K562 (cell line): ENCODE results near the gene ICAM2. TPM values are rescaled to one million over a fixed set of nuclear protein-coding genes. Genes with fewer than 3 reads are reported as not detected.

Source experiments
- ATAC-seq: fragments of 200-7000 bp; cut with Tn5 transposase; 3 replicates; pipeline ENCODE4 v1.9.1; 2020; ENCODE audit warnings: moderate library complexity
- BruUV-seq: library from RNA; stranded (reverse); fragments of 400-500 nt; replicated peaks from 2 replicates; lab custom pipeline; 2021; lab: Mats Ljungman, UMichigan
- CTCF ChIA-PET: fragments of 300-600 bp; formaldehyde crosslinking; extraction: SDS; loops from one replicate; lab custom pipeline; 2021; ENCODE audit warnings: low intra/inter-chr PET ratio; lab: Yijun Ruan, JAX
- POLR2A ChIA-PET: fragments of 300-600, 350-650 bp; sonication (Branson Sonifier 250); formaldehyde crosslinking; extraction: SDS; loops from one replicate; lab custom pipeline; 2021; ENCODE audit warnings: antibody characterized with exemption, inconsistent platforms; lab: Yijun Ruan, JAX
- DNase-seq, 4 experiments: peaks; one replicate each; pipeline versions ENCODE4 v3.0.0 to v3.0.0-alpha.2; 2011 to 2018; ENCODE audit warnings: low spot score in 3 of 4, mixed read lengths in 3 of 4; ENCODE audit errors: extremely low read depth in 1 of 4
- FAIRE-seq: peaks from 2 replicates; lab custom pipeline; 2011; peaks lifted over from hg19 to GRCh38; lab: Jason Lieb, UNC
- H2AFZ ChIP-seq: 2 replicates; pipeline ENCODE4 v1.6.0; 2011; ENCODE audit warnings: low read depth, low read length, control low read depth, inconsistent platforms
- H3K27ac ChIP-seq: fragments of 200-600 bp; 3 replicates; pipeline ENCODE4 v1.8.0; 2011; ENCODE audit warnings: low read depth, mild to moderate bottlenecking, control low read depth, inconsistent platforms, low read length, moderate library complexity, mixed read lengths; ENCODE audit errors: extremely low read depth
- H3K27me3 ChIP-seq, 2 experiments: fragments of 300-600 bp in 1 of 2; 2 replicates in 1 of 2; 3 replicates in 1 of 2; pipeline versions ENCODE4 v1.6.0 to v1.8.0; 2011; ENCODE audit warnings: inconsistent platforms in 2 of 2, low read length in 2 of 2, mild to moderate bottlenecking in 1 of 2, mixed read lengths in 1 of 2, moderate library complexity in 1 of 2; ENCODE audit not compliant: control insufficient read depth in 2 of 2, insufficient read depth in 2 of 2
- H3K36me3 ChIP-seq: fragments of 300-600 bp; 3 replicates; pipeline ENCODE4 v1.8.0; 2011; ENCODE audit warnings: mild to moderate bottlenecking, low read length, inconsistent platforms; ENCODE audit not compliant: control insufficient read depth, insufficient read depth
- H3K4me1 ChIP-seq, 2 experiments: fragments of 200-600 bp in 1 of 2; replicated peaks in 1 of 2; 2 replicates in 1 of 2; 3 replicates in 1 of 2; pipeline versions ENCODE4 v1.5.1 to v1.8.0; 2011; ENCODE audit warnings: inconsistent platforms in 2 of 2, low read length in 2 of 2, mild to moderate bottlenecking in 1 of 2, mixed read lengths in 1 of 2, moderate library complexity in 1 of 2; ENCODE audit not compliant: control insufficient read depth in 2 of 2, insufficient read depth in 2 of 2
- H3K4me2 ChIP-seq: 2 replicates; pipeline ENCODE4 v1.6.1; 2011; ENCODE audit warnings: low read length, control low read depth, inconsistent platforms, mixed read lengths; ENCODE audit not compliant: insufficient read depth
- H3K4me3 ChIP-seq: fragments of 200-600 bp; sonication (generic), shearing (Covaris generic); 2 replicates; pipeline ENCODE4 v1.5.1; 2016; ENCODE audit warnings: control low read depth, inconsistent platforms
- H3K79me2 ChIP-seq: fragments of 200-600 bp; 3 replicates; pipeline ENCODE4 v1.8.0; 2011; ENCODE audit warnings: low read length, inconsistent platforms; ENCODE audit not compliant: control insufficient read depth, insufficient read depth
- H3K9ac ChIP-seq, 2 experiments: 2 replicates each; pipeline versions ENCODE4 v1.6.0 to v1.6.1; 2011; ENCODE audit warnings: low read depth in 2 of 2, low read length in 2 of 2, control low read depth in 1 of 2, inconsistent platforms in 1 of 2, mild to moderate bottlenecking in 1 of 2, mixed read lengths in 1 of 2; ENCODE audit not compliant: insufficient read depth in 1 of 2
- H3K9me1 ChIP-seq: one replicate; pipeline ENCODE4 v1.6.0; 2011; ENCODE audit warnings: inconsistent platforms, mild to moderate bottlenecking, low read length, moderate library complexity; ENCODE audit not compliant: control insufficient read depth, insufficient read depth
- H3K9me3 ChIP-seq: replicated peaks from 2 replicates; pipeline ENCODE4 v1.5.1; 2011; ENCODE audit warnings: low read depth, low read length, inconsistent platforms; ENCODE audit not compliant: control insufficient read depth, insufficient read depth
- H4K20me1 ChIP-seq: replicated peaks from 2 replicates; pipeline ENCODE4 v1.6.1; 2011; ENCODE audit warnings: low read length, inconsistent platforms, mixed read lengths; ENCODE audit not compliant: control insufficient read depth, insufficient read depth
- BCOR ChIP-seq: fragments of 450-650 bp; IDR thresholded peaks from 2 replicates; pipeline ENCODE4 v1.6.1; 2016
- MAFG ChIP-seq: fragments of 450-650 bp; conservative IDR thresholded peaks from 2 replicates; pipeline ENCODE4 v1.6.1; 2016; ENCODE audit warnings: missing genetic modification characterization, missing compliant biosample characterization
- NFATC3 ChIP-seq: fragments of 450-650 bp; IDR thresholded peaks from 2 replicates; pipeline ENCODE4 v1.6.1; 2017; ENCODE audit warnings: mild to moderate bottlenecking
- POLR3A ChIP-seq: IDR thresholded peaks from 2 replicates; pipeline ENCODE4 v1.6.1; 2011; ENCODE audit warnings: borderline replicate concordance, mild to moderate bottlenecking, moderate library complexity; ENCODE audit not compliant: insufficient read length, insufficient read depth; ENCODE audit errors: extremely low read depth
- XRCC3 ChIP-seq: fragments of 450-650 bp; IDR thresholded peaks from 2 replicates; pipeline ENCODE4 v1.6.1; 2017; ENCODE audit warnings: mild to moderate bottlenecking, moderate library complexity
- ZNF561 ChIP-seq: fragments of 450-650 bp; formaldehyde crosslinking; conservative IDR thresholded peaks from 2 replicates; pipeline ENCODE4 v1.4.0; 2020; ENCODE audit warnings: mild to moderate bottlenecking, moderate library complexity
- WGBS: fragments of 100-300 bp; shearing (Covaris generic); methylation state at CpG from one replicate; pipeline ENCODE4 v1.1.6; 2016; ENCODE audit warnings: low coverage, mixed read lengths; ENCODE audit not compliant: insufficient coverage; ENCODE audit errors: missing lambda C conversion rate; 5-methylcytosine and 5-hydroxymethylcytosine counted together
- in situ Hi-C: fragments of 300-500 bp; cut with MboI; formaldehyde crosslinking; loops from 4 replicates; pipeline ENCODE4 v1.15.0; 2018; ENCODE audit warnings: inconsistent platforms, mixed read lengths
- intact Hi-C: fragments of 100-400 bp; cut with micrococcal nuclease; formaldehyde crosslinking; loops from 2 replicates; pipeline ENCODE4 v1.14.2; 2022
- polyA plus RNA-seq, 8 experiments: library from polyadenylated mRNA; depleted of rRNA in 4 of 8; stranded (reverse) in 5 of 8; unstranded in 3 of 8; fragments of >200 nt; fragmentation: Nextera tagmentation in 2 of 8; fragmentation: Illumina TruSeq in 1 of 8; extraction: Ambion mirVana in 2 of 8; extraction: Trizol in 1 of 8; gene quantifications; 2 replicates each; pipeline versions ENCODE4 v1.2.1 to v1.2.3, GENCODE V29; 2011 to 2014; ENCODE audit warnings: inconsistent platforms in 1 of 8, missing spikeins in 1 of 8
- total RNA-seq, 7 experiments: library from RNA; depleted of rRNA in 6 of 7; stranded (reverse); fragments of >200 nt in 6 of 7; fragmentation: Illumina TruSeq in 2 of 7; extraction: Trizol in 2 of 7; gene quantifications; 2 replicates each; pipeline versions ENCODE4 v1.2.1 to v1.2.3, GENCODE V29; 2011 to 2021; ENCODE audit warnings: low replicate concordance in 1 of 7
- TF ChIP-seq, protein P1 (sequence below): fragments of 250-450 bp; sonication (Bioruptor Pico); IDR thresholded peaks from 2 replicates; pipeline ENCODE4 v1.5.0; 2020; ENCODE audit warnings: mild to moderate bottlenecking, borderline replicate concordance
- TF ChIP-seq, protein P2 (sequence below): fragments of 450-650 bp; IDR thresholded peaks from 2 replicates; pipeline ENCODE4 v1.7.1; 2018; ENCODE audit warnings: mild to moderate bottlenecking, low read depth; ENCODE audit not compliant: partially characterized antibody
- TF ChIP-seq, protein P3 (sequence below): sonication (generic); formaldehyde crosslinking; IDR thresholded peaks from 2 replicates; pipeline ENCODE4 v1.9.0; 2022; ENCODE audit warnings: mild to moderate bottlenecking, missing genetic modification reagents
- TF ChIP-seq, protein P4 (sequence below): sonication (generic); formaldehyde crosslinking; IDR thresholded peaks from 2 replicates; pipeline ENCODE4 v1.8.0; 2022; ENCODE audit warnings: mild to moderate bottlenecking, missing genetic modification reagents

ICAM2 gene
- total and polyA plus RNA-seq, 9 of the 15 experiments (the other 6 are each of a cell fraction or from before 2014, with no cell fraction given): 37.9 to 89.4 (median 60.6) TPM

DNA sequence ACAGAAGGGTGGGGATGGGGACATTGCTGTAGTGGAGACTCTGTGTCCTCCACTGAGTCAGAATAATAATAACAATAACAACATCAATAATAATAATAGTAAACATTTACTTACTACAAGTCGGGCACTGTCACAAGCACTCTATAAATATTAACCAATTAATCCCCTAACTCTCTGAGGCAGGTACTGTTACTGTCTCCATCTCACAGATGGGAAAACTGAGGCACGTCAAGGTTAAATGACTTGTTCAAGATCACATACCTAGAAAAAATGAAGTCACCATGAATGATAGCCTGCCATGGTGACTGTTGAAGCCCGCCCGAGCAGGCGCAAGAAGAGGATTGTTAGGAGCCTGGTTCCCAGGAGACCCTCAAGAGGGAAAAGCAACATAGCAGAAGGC lies 12.1 kb downstream of the ICAM2 start (continued):
- TF ChIP-seq POLR3A (no peak), BCOR (peak; percentile 74)
- TF ChIP-seq, all 486 proteins: peak for 5

DNA sequence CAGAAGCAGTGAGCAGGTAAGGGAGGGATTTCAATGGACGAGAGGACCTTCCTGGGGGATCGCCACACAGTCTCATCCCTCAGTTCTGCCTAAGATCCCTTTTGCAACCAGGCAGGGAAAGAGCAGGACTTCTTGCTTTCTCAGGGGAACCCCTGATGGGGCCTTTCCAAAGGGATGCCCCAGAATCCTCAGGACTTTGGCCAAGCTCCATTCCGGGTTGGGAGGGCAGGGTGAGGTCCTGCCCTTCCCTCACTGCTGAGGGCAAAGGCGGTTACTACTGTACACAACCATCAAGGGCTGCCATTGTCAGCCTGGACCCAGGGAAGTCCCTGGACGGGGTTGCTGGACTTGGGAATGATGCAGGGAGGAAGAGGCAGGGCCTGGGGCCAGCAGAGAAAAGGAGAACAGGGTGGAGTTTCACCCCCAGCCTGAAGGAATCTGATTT lies 12.6 kb downstream of the ICAM2 start:
- no peaks in the 10 kb centered on the region for H3K9me1 ChIP-seq
- in situ Hi-C loops (no loop called here), intact Hi-C loops (no loop called here)
- no peaks in the 10 kb centered on the region for H4K20me1 ChIP-seq
- peak overlapping the region; percentile 21 to 70; a peak in 1 of 4 replicates for H3K9ac ChIP-seq
- DNase-seq (peak in 1 of 4 experiments; percentile 3), FAIRE-seq (no peak), ATAC-seq (no peak)
- H3K4me3 ChIP-seq: no peak overlapping the region
- peaks cover 22% of the 10 kb centered on the region for H3K79me2 ChIP-seq
- 0 out of 3 replicates have a peak overlapping the region, but pooled peaks have one; percentile 58 for H3K27ac ChIP-seq
- no TSS peak for BruUV-seq
- WGBS: 100% methylated on average over 4 of the region's 5 CpGs
- no peaks in the 10 kb centered on the region for H3K9me3 ChIP-seq
- no peaks in the 10 kb centered on the region for H3K27me3 ChIP-seq
- POLR2A ChIA-PET: interaction anchor here (1.0 to 3.6 kb wide), 3 partner anchors 10 to 16 kb away, joined by 3 to 24 read pairs (median 3); no protein-coding TSS in a partner anchor
- H3K4me2 ChIP-seq: peak overlapping the region; percentile 17; the same call in 1 of the 2 replicates
- H2AFZ ChIP-seq: peak overlapping the region; percentile 91
- CTCF ChIA-PET: no interaction called here
- no peak for TF ChIP-seq NFATC3
- TF ChIP-seq ZNF561 (CRISPR knock-in tag): no peak
- TF ChIP-seq, protein P1, sequence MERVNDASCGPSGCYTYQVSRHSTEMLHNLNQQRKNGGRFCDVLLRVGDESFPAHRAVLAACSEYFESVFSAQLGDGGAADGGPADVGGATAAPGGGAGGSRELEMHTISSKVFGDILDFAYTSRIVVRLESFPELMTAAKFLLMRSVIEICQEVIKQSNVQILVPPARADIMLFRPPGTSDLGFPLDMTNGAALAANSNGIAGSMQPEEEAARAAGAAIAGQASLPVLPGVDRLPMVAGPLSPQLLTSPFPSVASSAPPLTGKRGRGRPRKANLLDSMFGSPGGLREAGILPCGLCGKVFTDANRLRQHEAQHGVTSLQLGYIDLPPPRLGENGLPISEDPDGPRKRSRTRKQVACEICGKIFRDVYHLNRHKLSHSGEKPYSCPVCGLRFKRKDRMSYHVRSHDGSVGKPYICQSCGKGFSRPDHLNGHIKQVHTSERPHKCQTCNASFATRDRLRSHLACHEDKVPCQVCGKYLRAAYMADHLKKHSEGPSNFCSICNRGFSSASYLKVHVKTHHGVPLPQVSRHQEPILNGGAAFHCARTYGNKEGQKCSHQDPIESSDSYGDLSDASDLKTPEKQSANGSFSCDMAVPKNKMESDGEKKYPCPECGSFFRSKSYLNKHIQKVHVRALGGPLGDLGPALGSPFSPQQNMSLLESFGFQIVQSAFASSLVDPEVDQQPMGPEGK (CRISPR knock-in tag): no peak
- TF ChIP-seq, protein P2, sequence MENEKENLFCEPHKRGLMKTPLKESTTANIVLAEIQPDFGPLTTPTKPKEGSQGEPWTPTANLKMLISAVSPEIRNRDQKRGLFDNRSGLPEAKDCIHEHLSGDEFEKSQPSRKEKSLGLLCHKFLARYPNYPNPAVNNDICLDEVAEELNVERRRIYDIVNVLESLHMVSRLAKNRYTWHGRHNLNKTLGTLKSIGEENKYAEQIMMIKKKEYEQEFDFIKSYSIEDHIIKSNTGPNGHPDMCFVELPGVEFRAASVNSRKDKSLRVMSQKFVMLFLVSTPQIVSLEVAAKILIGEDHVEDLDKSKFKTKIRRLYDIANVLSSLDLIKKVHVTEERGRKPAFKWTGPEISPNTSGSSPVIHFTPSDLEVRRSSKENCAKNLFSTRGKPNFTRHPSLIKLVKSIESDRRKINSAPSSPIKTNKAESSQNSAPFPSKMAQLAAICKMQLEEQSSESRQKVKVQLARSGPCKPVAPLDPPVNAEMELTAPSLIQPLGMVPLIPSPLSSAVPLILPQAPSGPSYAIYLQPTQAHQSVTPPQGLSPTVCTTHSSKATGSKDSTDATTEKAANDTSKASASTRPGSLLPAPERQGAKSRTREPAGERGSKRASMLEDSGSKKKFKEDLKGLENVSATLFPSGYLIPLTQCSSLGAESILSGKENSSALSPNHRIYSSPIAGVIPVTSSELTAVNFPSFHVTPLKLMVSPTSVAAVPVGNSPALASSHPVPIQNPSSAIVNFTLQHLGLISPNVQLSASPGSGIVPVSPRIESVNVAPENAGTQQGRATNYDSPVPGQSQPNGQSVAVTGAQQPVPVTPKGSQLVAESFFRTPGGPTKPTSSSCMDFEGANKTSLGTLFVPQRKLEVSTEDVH: no peak
- no peak for TF ChIP-seq MAFG (tag)
- TF ChIP-seq XRCC3: no peak
- TF ChIP-seq, protein P3, sequence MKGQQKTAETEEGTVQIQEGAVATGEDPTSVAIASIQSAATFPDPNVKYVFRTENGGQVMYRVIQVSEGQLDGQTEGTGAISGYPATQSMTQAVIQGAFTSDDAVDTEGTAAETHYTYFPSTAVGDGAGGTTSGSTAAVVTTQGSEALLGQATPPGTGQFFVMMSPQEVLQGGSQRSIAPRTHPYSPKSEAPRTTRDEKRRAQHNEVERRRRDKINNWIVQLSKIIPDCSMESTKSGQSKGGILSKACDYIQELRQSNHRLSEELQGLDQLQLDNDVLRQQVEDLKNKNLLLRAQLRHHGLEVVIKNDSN (CRISPR knock-in tag): peak; percentile 3; the same call in 1 of the 2 replicates
- TF ChIP-seq, protein P4, sequence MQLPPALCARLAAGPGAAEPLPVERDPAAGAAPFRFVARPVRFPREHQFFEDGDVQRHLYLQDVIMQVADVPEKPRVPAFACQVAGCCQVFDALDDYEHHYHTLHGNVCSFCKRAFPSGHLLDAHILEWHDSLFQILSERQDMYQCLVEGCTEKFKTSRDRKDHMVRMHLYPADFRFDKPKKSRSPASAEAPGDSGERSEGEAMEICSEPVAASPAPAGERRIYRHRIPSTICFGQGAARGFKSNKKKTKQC: no peak
- peaks cover 19 to 43% of the 10 kb centered on the region in 2 experiments for H3K4me1 ChIP-seq
- peaks cover 26% of the 10 kb centered on the region for H3K36me3 ChIP-seq
